Left cardiac atrium (tissue), 4 donors: ENCODE measurements around the gene CARNS1. TPM values are rescaled to one million over a fixed set of nuclear protein-coding genes. Genes with fewer than 3 reads are reported as not detected.
"Not testable (repeated sequence)": the region's sequence is repeated elsewhere in the genome, so short reads cannot be mapped to it uniquely, and the experiment has no call there.

Experiments
- ATAC-seq, 2 donors: fragments of 200-7000 bp; cut with Tn5 transposase; one replicate each; pipeline ENCODE4 v1.9.1; 2020; ENCODE audit warnings: mild to moderate bottlenecking in 2 of 2, moderate library complexity in 2 of 2
- DNase-seq: peaks from one replicate; pipeline ENCODE4 v3.0.0-alpha.2; 2020
- intact Hi-C, 2 donors: fragments of 100-400 bp; cut with DNase I; formaldehyde crosslinking; loops; one replicate each; pipeline versions ENCODE4 v1.14.1 to v1.15.1; 2022 to 2023
- total RNA-seq, 2 donors: library from RNA; stranded (reverse); fragmentation: NEBNext Ultra II Directional; extraction: Animal tissue kit (Norgen Biotek cat#: 25700); gene quantifications; one replicate each; pipeline ENCODE4 v1.2.1, GENCODE V29; 2021
- donor health status: DM: no; HTN: yes; CAD: no.
- donor health status: DM: no; HTN: yes; CAD: no; lungs with severe emphysema.
- donor health status: DM: yes; HTN: yes; CAD: no.
- donor health status: Dilated cardiomyopathy.

Gene CARNS1
- total RNA-seq, 2 donors from 2014 or later, result 6.6 to 11.9 TPM

DNA sequence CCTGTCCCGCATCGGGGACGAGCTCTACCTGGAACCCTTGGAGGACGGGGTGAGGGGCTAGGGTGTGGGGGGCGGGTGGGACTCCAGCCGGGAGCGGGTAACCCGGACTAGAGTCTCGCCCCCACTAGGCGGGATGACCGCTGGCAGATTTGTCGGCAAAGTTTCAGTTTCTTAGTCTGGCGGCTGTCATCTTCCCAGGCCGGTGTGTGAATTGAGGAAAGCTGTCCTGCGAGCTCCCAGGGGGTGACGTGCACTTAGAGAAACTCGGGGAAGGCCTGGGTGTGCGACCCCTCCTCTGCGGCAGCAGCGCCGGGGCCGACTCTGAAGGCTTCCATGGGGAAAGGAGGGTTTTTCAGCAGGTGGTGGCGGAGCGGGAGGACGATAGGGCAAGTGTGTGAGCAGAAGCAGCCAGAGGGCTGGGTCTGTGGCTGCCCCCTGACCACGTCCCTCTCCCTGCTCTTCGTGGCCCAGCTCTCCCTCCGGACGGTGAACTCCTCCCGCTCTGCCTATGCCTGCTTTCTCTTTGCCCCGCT lies 23.2 kb upstream of the CARNS1 start:
- peak in 1 of 2 donors; percentile 0 for ATAC-seq
- intact Hi-C loops, result loop anchor here in 1 of 2 donors (10.0 kb wide), 1 partner anchor 113 kb away; the partner anchor contains the start of genes CDK2AP2 and PITPNM1
- DNase-seq, result no peak

DNA sequence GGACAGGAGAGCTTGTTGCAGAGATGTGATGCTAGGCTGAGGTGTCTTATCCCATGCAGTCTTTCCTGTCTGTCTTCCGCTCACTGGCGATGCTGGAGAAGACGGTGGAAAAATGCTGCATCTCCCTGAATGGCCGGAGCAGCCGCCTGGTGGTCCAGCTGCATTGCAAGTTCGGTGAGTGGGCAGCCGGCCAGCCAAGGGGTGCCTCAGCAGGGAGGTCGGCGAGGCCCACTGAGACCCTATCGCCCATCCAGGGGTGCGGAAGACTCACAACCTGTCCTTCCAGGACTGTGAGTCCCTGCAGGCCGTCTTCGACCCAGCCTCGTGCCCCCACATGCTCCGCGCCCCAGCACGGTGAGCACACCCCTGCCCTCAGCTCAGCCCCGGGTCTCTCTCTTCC lies 22.0 kb upstream of the CARNS1 start:
- ATAC-seq (no peak), DNase-seq (no peak)
- intact Hi-C loops, result loop anchor here in 1 of 2 donors (10.0 kb wide), 1 partner anchor 111 kb away; the partner anchor contains the start of genes CDK2AP2 and PITPNM1

- no peak for DNase-seq
- ATAC-seq, result no peak
- intact Hi-C loops, result loop anchor here in 1 of 2 donors (10.0 kb wide), 1 partner anchor 111 kb away; the partner anchor contains the start of genes CDK2AP2 and PITPNM1
Observed at GRCh38 chr11:67393990-67394389, 21.5 kb upstream of the CARNS1 start.

DNA sequence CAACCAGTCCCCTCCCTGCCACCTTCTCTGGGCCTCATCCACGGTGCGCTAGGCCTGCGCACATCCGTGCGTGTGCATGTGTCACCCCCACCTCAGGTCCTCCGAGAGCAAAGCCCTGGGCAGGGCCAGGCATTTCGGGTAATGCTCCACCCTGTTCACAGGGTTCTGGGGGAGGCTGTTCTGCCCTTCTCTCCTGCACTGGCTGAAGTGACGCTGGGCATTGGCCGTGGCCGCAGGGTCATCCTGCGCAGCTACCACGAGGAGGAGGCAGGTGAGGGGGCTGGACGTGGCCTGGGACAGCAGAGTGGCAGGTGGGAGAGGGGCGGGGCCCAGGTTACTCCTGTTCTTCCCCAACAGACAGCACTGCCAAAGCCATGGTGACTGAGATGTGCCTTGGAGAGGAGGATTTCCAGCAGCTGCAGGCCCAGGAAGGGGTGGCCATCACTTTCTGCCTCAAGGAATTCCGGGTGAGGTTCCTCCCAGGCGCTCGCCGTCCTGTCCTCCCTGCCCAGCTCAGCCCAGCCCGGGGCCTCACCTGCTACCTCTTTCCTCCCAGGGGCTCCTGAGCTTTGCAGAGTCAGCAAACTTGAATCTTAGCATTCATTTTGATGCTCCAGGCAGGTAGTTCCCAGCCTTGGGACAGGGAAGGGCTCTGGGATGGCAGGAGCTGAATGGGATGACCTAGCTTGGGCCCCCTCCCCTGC lies 19.8 kb upstream of the CARNS1 start:
- ATAC-seq, result no peak
- intact Hi-C loops, result loop anchor here in 1 of 2 donors (10.0 kb wide), 1 partner anchor 109 kb away; the partner anchor contains the start of genes CDK2AP2 and PITPNM1
- no peak for DNase-seq

- no peak for DNase-seq
- intact Hi-C loops, result loop anchor here in 1 of 2 donors (10.0 kb wide), 1 partner anchor 109 kb away; the partner anchor contains the start of genes CDK2AP2 and PITPNM1
- no peak for ATAC-seq
Observed at GRCh38 chr11:67396259-67396581, 19.3 kb upstream of the CARNS1 start.

- intact Hi-C loops, result loop anchor here in 1 of 2 donors (10.0 kb wide), 1 partner anchor 108 kb away; the partner anchor contains the start of genes CDK2AP2 and PITPNM1
- no peak for DNase-seq
Observed at GRCh38 chr11:67396587-67397389, 18.7 kb upstream of the CARNS1 start.

DNA sequence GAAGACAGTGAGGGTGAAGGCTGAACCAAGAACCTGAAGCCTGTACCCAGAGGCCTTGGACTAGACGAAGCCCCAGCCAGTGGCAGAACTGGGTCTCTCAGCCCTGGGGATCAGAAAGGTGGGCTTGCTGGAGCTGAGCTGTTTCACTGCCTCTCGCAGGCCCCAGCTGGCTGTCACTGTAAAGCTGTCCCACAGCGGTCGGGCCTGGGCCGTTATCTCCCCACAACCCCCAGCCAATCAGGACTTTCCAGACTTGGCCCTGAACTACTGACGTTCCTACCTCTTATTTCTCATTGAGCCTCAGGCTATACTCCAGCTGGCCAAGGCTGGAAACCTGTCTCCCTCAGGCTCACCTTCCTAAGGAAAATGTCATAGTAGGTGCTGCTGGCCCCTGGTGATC lies 17.9 kb upstream of the CARNS1 start:
- intact Hi-C loops, result loop anchor here in 1 of 2 donors (10.0 kb wide), 1 partner anchor 107 kb away; the partner anchor contains the start of genes CDK2AP2 and PITPNM1
- DNase-seq (no peak), ATAC-seq (no peak)

More at GRCh38 chr11:67396587-67397389, 18.7 kb upstream of the CARNS1 start:
- ATAC-seq, result no peak

DNA sequence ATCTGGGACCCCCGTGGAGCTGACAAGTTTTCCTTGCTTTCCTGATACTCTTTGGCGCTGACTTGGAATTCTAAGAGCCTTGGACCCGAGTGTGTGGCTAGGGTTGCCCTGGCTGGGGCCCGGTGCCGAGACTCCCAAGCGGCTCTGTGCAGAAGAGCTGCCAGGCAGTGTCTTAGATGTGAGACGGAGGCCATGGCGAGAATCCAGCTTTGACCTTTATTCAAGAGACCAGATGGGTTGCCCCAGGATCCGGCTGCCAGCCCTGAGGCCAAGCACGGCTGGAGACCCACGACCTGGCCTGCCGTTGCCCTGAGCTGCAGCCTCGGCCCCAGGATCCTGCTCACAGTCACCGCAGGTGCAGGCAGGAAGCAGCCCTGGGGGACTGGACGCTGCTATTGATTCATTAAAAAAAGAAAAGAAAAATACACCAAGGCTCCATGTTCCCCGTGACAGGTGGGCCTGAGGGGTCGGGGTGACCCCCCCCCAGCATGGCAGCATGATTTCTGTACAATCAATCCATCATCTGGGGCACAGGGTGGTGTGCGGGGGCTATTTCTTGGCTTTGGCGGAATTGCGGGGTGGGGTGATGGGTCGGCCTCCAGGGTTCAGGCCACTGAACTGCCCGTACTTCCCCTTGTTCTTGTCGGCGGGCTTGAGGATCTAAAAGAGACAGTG lies 17.4 kb upstream of the CARNS1 start:
- DNase-seq, result no peak
- intact Hi-C loops, result loop anchor here in 1 of 2 donors (10.0 kb wide), 1 partner anchor 107 kb away; the partner anchor contains the start of genes CDK2AP2 and PITPNM1
- no peak for ATAC-seq

GRCh38 chr11:67398661-67399563 lies 16.6 kb upstream of the CARNS1 start:
- DNase-seq, result no peak
- intact Hi-C loops, result loop anchor here in 1 of 2 donors (10.0 kb wide), 1 partner anchor 106 kb away; the partner anchor contains the start of genes CDK2AP2 and PITPNM1
- no peak for ATAC-seq

DNA sequence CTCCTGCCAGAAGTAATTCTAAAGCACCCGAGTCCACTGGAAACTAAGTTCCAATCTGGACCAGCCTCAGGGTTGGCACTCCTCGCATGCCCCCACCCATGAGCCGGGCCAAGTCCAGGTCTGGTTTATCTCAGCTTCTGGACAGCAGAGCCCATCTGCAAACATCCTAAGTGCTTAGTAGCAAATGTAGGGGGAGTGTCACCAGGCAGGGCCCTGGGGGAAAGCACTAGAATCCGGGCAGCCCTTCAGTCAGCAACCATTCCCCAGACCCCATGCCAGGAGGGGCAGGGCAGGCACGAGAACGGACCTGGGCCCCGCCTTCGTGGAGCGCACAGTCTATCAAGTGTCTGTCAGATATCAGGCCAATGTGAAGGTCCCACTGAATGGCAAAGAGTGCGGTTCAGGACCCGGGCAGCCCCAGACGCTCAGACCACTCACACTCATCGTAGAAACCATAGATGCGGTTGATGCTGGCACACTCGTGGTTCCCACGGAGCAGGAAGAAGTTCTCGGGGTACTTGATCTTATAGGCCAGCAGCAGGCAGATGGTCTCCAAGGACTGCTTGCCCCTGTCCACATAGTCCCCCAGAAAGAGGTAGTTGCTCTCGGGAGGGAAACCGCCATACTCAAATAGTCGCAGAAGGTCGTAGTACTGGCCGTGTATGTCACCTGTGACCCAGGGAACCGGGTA lies 15.1 kb upstream of the CARNS1 start:
- ATAC-seq (peak; percentile 0 to 12), DNase-seq (no peak)
- intact Hi-C loops, result loop anchor here (5.0 to 10.0 kb wide), 3 partner anchors 64 to 107 kb away; partner anchors contain the start of genes CDK2AP2 (in 1 of the 2), PITPNM1 (in 1 of the 2) and TMEM134 (in 1 of the 2)

GRCh38 chr11:67400942-67401494 lies 14.5 kb upstream of the CARNS1 start:
- ATAC-seq (peak; percentile 2 to 3), DNase-seq (no peak)
- intact Hi-C loops, result loop anchor here (5.0 to 10.0 kb wide), 3 partner anchors 64 to 106 kb away; partner anchors contain the start of genes CDK2AP2 (in 1 of the 2), PITPNM1 (in 1 of the 2) and TMEM134 (in 1 of the 2)

- intact Hi-C loops, result loop anchor here (5.0 to 10.0 kb wide), 3 partner anchors 63 to 106 kb away; partner anchors contain the start of genes CDK2AP2 (in 1 of the 2), PITPNM1 (in 1 of the 2) and TMEM134 (in 1 of the 2)
- ATAC-seq (peak; percentile 87 to 90), DNase-seq (peak; percentile 93)
Observed at GRCh38 chr11:67401495-67402191, 13.8 kb upstream of the CARNS1 start, which contains the start of gene PPP1CA. PPP1CA (minus strand) TSS chr11:67401858; CDS start chr11:67401782, 76 bp downstream.

- intact Hi-C loops, result loop anchor here (5.0 to 10.0 kb wide), 3 partner anchors 62 to 105 kb away; partner anchors contain the start of genes CDK2AP2 (in 1 of the 2), PITPNM1 (in 1 of the 2) and TMEM134 (in 1 of the 2)
- ATAC-seq, DNase-seq: not testable (repeated sequence)
Observed at GRCh38 chr11:67402192-67402839, 13.2 kb upstream of the CARNS1 start.

- intact Hi-C loops, result loop anchor here (5.0 to 10.0 kb wide), 3 partner anchors 62 to 104 kb away; partner anchors contain the start of genes CDK2AP2 (in 1 of the 2), PITPNM1 (in 1 of the 2) and TMEM134 (in 1 of the 2)
- not testable (repeated sequence) for ATAC-seq, DNase-seq
Observed at GRCh38 chr11:67403085-67403484, 12.4 kb upstream of the CARNS1 start.
